DMS 273 (cell line): ENCODE results near the gene VEGFA.

Experiments
- DNase-seq: peaks from one replicate; lab custom pipeline; 2025; ENCODE audit not compliant: unreplicated experiment; lab: John Stamatoyannopoulos, UW

Gene VEGFA

GRCh38 chr6:43769526-43770371, at the start of gene VEGFA:
Gene VEGFA (plus strand): TSS chr6:43770211.
- DNase-seq, result peak; percentile 95

- no peak for DNase-seq
These were observed 49.0 kb upstream of the VEGFA start for GRCh38 chr6:43720999-43721398.

DNA sequence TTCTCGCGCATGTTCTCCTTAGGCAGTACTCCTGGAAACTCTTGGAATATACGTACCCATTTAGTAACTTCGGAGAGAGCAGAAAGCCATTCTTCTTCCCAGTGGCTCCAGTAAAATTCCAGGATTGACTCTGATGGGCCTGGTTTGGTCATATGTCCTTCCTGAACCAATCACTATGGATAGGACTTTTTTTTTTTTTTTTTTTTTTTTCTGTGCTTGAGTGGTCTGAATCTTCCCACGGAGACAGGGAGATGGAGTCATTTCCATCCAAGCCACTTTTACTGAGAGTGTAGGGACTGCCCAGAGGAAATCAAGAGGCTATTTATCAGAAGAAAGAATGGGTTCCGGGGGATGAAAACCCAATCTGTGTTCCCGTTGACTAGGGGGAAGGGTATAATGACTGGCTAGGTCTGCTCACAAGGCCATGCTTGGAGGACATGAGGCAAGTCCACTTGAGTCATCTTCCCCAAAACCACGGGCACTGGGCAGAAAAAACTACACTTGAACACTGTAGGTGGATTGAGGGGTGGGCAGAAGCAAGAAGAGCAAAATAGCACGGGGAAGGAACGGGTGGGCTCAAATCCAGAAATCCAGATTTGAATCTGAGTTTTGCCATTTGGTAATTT, 47.0 kb upstream of the VEGFA start:
- no peak for DNase-seq

DNA sequence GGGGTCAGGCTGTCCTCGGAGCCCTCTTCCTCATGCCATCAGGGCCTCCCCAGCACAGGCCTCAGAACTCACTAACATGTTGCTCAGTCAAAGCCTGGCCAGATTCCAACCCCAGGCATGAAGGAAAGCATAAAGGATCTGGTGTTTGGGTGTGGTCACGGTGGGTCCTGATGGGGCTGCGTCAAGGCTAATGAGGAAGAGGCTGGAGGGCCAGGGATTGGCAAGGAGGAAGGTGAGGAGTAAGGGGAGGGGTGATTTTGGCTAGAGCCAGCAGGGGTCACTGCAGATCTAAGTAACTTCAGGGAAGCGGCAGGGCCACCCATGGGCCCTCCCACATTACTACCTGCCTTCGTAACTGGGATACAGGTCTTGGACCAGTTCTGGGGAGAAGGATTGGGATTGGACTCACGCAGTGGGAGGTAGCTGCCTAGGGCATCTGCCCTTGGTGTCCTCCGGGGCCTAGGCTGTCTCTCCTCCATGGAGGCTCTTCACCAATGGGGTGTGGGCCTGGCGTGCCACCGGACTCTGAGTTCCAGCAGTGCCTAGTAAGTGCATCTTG, 46.2 kb upstream of the VEGFA start:
- DNase-seq, result peak; percentile 88

- DNase-seq, result no peak
These were observed 45.7 kb upstream of the VEGFA start for GRCh38 chr6:43724354-43724753.

DNA sequence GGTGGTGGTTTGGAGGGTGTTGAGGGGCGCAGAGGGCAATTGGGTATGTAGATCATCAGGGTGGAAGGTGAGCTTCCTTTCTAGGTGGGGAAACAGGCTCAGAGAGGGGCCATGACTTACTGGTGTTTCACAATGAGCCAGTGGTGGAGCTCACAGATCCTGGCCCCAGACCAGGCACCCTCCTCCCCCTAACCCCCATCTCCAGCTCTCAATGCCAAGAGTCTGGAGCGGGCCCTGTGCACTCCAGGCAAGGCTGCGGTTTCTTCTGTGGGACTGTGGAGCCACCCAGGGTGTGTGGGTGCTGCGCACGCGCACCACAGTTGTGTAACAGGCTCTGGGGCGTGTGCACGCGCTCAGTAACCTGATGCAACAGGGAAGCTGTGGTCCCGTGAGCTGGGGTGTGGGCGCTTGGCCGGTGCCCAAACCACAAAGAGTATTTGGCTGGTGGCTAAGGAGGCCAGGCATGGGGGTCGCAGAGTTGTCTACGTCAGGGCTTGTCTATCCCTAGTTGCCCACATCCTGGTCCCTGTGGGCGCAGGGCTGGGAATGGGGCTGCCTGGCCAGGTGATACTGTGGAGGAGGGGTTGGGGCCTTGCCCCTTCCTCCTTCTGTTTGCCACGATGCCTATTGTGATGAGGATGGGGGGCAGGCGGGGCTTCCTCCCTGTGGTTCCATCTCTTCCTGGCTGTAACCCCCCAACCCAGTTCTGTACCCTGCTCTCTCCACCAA, 44.9 kb upstream of the VEGFA start:
- DNase-seq, result peak; percentile 92

DNA sequence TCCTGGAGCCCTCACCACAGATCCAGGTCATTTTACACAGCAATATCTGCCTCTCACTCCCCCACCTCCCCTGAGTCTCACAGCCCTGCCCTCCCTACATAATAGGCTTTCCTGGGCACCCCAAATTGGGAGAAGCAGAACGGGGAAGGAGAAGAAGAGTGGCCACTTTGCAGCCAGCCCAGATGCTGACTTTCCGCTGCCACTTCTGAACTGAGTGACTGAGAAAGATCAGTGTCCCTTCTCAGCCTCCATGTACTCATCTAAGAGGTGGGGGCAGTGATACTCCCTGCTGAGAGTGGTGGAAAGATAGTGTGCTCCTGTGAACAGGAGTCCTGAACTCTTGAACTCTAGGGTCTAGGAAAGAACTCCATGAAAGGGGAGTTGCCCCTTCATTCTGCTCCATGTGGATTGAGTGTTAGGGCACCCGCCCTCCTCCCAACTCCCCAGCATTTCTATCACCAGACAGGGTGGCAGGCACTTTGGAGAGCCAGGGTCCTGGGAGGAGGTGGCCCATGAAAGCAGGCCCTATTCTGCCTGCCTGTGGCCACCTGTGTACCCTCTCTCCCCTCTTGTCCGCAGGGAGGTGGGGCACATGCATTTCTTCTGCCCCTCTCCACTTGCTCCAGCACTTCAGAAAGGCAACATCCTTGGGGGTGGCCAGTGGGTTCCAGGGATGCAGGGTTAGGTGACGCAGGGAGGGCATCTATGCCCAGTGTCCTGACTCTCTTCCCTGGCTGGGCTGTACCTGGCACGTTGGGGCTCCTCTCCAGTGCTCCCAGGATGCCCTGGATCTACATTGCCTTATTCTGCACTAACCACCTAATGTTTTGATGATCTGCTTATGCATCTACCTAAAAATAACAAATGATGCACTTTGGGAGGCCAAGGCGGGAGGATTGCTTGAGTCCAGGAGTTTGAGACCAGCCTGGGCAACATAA, 44.1 kb upstream of the VEGFA start:
- no peak for DNase-seq

DNA sequence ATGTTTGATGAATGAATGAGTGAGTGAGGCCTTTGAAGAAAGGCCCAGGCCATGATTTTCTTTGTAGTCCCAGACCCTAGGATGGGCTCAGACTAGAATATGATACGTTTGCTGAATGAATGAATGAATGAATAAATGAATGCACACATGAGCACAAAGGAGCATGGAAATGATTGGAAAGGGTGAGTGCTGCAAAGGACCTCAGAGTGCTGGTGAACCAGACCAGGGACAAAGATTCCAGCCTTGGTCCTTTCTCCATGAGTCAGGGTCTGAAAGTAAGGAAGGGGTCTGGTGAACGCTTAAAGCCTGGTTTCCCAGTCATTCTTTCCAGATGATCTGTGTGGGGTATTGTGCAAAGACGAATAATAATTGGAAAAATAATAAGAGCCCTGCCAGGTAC, 42.4 kb upstream of the VEGFA start:
- no peak for DNase-seq

GRCh38 chr6:43728586-43728985, 41.4 kb upstream of the VEGFA start:
- no peak for DNase-seq

DNA sequence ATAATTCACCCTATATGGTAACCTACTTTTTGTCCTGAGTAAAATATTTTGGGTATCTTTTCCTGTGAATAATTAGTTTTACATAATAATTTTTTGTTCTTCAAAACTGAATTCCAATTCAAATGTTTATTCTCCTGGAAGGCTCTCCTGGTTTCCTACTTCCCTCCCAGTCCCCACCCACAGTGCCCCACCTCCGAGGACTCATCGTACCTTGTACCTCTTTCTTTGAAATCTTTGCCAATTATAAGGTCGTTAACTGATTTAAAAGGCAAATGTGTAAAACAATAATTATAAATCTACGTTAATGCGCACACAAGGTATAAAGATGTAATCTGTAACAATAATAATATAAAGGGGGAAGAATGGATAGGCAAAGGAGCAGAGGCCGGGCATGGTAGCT, 40.5 kb upstream of the VEGFA start:
- DNase-seq, result no peak

DNA sequence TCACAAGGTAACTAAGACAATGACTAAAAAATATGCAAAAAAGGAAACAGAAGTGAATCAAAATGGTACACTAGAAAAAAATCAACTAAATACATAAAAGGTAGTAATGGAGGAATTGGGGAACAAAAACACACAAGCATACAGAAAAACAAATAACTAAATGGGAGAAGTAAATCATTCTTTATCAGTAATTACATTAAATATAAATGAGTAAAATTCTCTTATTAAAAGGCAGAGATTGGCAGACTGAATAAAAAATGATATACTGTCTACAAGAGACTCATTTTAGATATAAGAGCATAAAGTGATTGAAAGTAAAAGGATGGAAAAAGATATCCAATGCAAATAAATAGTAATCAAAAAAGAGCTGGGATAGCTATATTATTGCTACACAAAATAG, 39.4 kb upstream of the VEGFA start:
- DNase-seq, result no peak

GRCh38 chr6:43733471-43734293, 36.3 kb upstream of the VEGFA start:
- DNase-seq, result no peak

DNA sequence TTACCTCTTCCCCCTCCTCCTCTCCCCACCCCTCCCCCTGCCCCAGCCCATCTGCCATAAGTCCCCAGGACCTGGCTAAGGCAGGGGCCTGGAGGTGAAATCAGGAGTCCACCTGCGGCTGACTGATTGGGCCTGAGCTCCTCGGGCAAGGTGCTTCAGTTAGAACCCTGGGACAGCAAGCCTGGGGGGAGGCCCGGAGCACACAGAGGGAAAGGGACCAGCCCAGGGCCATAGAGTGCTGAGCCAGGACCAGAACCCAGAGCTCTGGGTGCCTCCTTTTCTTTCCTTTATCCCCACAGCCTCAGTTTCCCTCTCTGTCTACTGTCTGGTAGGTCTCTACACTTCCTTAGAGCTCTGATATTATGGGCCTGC, 35.7 kb upstream of the VEGFA start:
- no peak for DNase-seq

DNA sequence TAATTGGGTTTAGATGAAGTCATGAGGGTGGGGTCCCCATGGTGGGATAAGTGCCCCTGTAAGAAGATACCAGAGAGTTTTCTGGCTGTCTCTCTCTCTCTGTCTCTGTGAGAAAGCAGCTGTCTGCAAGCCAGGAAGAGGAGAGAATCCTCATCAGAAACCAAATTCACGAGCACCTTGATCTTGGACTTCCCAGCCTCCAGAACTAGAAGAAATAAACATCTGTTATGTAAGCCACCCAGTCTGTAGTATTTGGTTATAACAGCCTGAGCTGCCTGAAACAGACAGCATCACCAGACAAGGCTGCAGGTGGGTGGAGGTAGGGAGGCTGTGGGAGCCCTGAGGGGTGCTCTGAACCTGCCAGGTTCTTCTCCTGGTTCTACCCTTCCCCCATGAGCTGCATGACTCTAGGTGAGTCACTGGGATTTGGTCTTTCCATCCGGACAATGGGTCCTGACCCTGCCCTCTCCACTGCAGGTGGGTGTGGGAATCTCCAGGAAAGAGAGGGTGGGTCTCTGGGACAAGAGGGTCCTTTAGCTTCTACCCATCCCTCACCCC, 34.3 kb upstream of the VEGFA start:
- DNase-seq, result no peak

GRCh38 chr6:43736211-43736786, 33.7 kb upstream of the VEGFA start:
- DNase-seq, result no peak

DNA sequence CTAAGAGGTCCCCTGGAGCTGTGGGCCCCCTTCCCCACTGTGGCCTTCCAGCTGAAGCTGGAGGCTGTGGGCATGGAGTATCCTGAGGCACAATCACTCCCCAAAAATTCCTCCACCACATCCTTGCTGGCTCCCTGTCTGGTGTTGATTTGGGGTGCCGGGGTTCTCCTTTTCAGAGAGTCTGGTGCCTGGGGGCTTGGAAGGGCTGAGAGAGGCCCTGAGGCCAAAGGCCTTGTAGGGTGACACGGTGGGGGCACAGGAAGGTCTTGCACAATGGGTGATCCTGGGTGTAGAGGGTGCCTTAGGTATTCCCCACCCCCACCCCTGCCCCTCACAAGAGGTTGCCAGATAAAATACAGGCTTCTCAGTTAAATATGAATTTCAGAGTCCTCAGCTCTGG, 33.2 kb upstream of the VEGFA start:
- DNase-seq, result no peak

- DNase-seq, result peak; percentile 53
These were observed 32.5 kb upstream of the VEGFA start for GRCh38 chr6:43737272-43738081.

DNA sequence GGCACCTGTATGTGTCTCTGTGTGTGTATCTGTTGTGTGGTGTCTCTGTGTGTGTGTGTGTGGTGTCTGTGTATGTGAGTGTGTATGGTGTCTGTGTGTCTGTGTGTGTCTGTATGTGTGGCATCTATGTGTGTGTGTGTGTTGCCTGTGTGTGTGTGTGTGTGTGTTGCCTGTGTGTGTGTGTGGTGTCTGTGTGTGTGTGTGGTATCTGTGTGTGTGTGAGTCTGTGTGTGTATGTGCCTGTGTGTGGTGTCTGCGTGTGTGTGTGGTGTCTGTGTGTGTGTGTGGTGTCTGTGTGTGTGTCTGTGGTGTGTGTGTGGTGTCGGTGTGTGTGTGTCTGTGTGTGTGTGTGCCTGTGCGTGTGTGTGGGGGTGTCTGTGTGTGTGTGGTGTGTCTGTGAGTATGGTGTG, 31.7 kb upstream of the VEGFA start:
- DNase-seq, result no peak
